Pancreas (tissue), 10 donors: Measurements from ENCODE around the gene PHGDH. TPM values are rescaled to one million over a fixed set of nuclear protein-coding genes. Genes with fewer than 3 reads are reported as not detected.
A peak's percentile ranks its signal among the peaks of the same experiment; 100 is the strongest.

ENCODE experiments used
- ATAC-seq, 4 donors: fragments of 200-7000 bp; cut with Tn5 transposase; one replicate each; pipeline versions ENCODE4 v1.8.0 to v1.9.1; 2020; ENCODE audit warnings: mild to moderate bottlenecking in 4 of 4, moderate library complexity in 4 of 4
- DNase-seq, 6 donors: peaks; one replicate each; pipeline ENCODE4 v3.0.0-alpha.2; 2020
- FAIRE-seq: peaks from 2 replicates; lab custom pipeline; 2012; peaks lifted over from hg19 to GRCh38; lab: Jason Lieb, UNC
- H3K27ac ChIP-seq, 4 donors: fragments of 200-600 bp; sonication (generic); 1 replicate in 3 of 4; 2 replicates in 1 of 4; pipeline versions ENCODE4 v1.5.0 to v1.8.0; 2020
- H3K27me3 ChIP-seq, 4 donors: fragments of 200-600 bp; one replicate each; pipeline ENCODE4 v1.8.0; 2021
- H3K36me3 ChIP-seq, 3 donors: fragments of 200-600 bp; sonication (generic) in 1 of 3; one replicate each; pipeline versions ENCODE4 v1.5.0 to v1.8.0; 2020 to 2021
- H3K4me1 ChIP-seq, 3 donors: fragments of 200-600 bp; one replicate each; pipeline ENCODE4 v1.8.0; 2021
- H3K4me3 ChIP-seq, 4 donors: fragments of 200-600 bp; sonication (generic) in 2 of 4; one replicate each; pipeline versions ENCODE4 v1.5.0 to v1.8.0; 2020 to 2021
- H3K9me3 ChIP-seq, 4 donors: fragments of 200-600 bp; one replicate each; pipeline ENCODE4 v1.8.0; 2021
- WGBS, 2 donors: extraction: QIAGEN DNeasy Blood & Tissue Kit; methylation state at CpG; one replicate each; pipeline ENCODE4 v1.1.7; 2013; 5-methylcytosine and 5-hydroxymethylcytosine counted together
- intact Hi-C, 3 donors: fragments of 100-400 bp; cut with DNase I; formaldehyde crosslinking; loops; one replicate each; pipeline versions ENCODE4 v1.11.1 to v1.14.2; 2022
- polyA plus RNA-seq, 2 donors: library from polyadenylated mRNA; stranded (reverse); fragments of 200-250 nt; gene quantifications; one replicate each; pipeline ENCODE4 v1.2.3, GENCODE V29; 2013
- total RNA-seq, 6 donors: library from RNA; stranded (reverse); fragmentation: NEBNext Ultra II Directional in 4 of 6; extraction: Animal tissue kit (Norgen Biotek cat#: 25700) in 4 of 6; gene quantifications; one replicate each; pipeline versions ENCODE4 v1.2.1 to v1.2.4, GENCODE V29; 2021 to 2023
- TF ChIP-seq, protein P1 (sequence below), 4 donors: fragments of 200-600 bp; sonication (generic) in 3 of 4; IDR thresholded peaks; one replicate each; pipeline versions ENCODE4 v1.5.0 to v1.8.0; 2021; ENCODE audit warnings: antibody characterized with exemption in 4 of 4
- donor health status: healthy with polysubstance abuse.
- donor health status: DM: no; HTN: no; CAD: no; lungs with moderate emphysema.
- donor health status: DM: no; HTN: no; CAD: no.
- donor health status: control.
- donor health status: control.
- donor health status: Bipolar disorder and iron deficiency.
- donor health status: DM: yes; HTN: yes; CAD: no.
- donor health status: DM: no; HTN: no; CAD: no.
- donor health status: DM: no; HTN: no; CAD: no.
- donor health status: DM: yes; HTN: yes; CAD: no.

The PHGDH gene
- total and polyA plus RNA-seq, 8 donors: 28.2 to 357 (median 70.4) TPM

DNA sequence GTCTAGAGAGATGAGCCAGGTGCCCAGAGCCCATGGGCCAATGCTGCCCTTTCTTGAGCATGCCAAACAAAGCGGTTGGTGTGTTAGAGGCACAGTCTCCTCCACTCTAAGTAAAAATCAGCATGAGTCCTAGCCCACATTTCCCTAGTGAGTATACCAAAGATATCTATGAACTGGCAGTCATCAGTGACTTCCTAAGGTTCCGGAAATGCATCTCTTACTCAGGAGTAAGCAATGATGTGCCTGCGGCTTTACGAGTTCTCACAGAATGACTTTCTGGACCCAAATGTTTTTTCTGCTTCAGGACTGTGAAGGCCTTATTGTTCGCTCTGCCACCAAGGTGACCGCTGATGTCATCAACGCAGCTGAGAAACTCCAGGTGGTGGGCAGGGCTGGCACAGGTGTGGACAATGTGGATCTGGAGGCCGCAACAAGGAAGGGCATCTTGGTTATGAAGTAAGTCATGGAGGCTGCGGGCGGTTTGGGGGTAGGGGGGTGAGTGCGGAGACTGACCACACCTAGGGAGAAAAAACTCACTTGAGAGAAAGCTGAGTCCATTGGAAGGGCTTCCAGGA is 9.2 kb downstream of the PHGDH start:
- Histone ChIP-seq H3K27me3 (no peaks in the 10 kb centered on the region), H3K27ac (peak overlapping the region in 3 of 4 donors; percentile 13 to 69 (median 19)), H3K4me1 (peaks cover 27 to 52% (median 44%) of the 10 kb centered on the region in 3 donors), H3K36me3 (peaks cover 0 to 17% (median 0%) of the 10 kb centered on the region in 3 donors), H3K9me3 (no peaks in the 10 kb centered on the region), H3K4me3 (no peak overlapping the region)
- TF ChIP-seq, protein P1, sequence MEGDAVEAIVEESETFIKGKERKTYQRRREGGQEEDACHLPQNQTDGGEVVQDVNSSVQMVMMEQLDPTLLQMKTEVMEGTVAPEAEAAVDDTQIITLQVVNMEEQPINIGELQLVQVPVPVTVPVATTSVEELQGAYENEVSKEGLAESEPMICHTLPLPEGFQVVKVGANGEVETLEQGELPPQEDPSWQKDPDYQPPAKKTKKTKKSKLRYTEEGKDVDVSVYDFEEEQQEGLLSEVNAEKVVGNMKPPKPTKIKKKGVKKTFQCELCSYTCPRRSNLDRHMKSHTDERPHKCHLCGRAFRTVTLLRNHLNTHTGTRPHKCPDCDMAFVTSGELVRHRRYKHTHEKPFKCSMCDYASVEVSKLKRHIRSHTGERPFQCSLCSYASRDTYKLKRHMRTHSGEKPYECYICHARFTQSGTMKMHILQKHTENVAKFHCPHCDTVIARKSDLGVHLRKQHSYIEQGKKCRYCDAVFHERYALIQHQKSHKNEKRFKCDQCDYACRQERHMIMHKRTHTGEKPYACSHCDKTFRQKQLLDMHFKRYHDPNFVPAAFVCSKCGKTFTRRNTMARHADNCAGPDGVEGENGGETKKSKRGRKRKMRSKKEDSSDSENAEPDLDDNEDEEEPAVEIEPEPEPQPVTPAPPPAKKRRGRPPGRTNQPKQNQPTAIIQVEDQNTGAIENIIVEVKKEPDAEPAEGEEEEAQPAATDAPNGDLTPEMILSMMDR (IDR thresholded peaks at IDR 0.05): no peak
- intact Hi-C loops: no loop called here
- ATAC-seq (peak; percentile 67 to 77 (median 70)), DNase-seq (peak in 5 of 6 donors; percentile 49 to 78 (median 69)), FAIRE-seq (no peak)
- 60 to 63% methylated on average over 11 of the region's 11 CpGs for WGBS, 2 donors

DNA sequence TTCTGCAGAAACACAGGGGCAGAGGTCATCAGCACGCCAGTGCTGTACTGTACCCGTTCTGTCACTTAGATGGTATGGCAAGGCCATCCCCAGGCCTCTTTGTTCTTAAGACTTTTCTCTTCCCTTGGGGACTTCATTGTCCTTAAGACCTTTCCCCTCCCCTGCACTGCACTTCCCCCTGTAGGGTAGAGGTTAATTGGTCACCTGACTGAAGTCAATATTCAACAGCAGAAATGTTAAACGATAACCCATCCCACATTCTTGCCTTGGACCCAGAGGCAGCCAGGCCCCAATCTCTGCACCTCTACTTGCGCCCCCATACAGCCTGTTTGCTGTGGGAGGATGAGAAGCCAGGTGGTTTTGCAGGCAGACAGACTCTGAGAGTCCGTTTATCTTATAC is 10.2 kb downstream of the PHGDH start:
- FAIRE-seq: no peak
- intact Hi-C loops: no loop called here

DNA sequence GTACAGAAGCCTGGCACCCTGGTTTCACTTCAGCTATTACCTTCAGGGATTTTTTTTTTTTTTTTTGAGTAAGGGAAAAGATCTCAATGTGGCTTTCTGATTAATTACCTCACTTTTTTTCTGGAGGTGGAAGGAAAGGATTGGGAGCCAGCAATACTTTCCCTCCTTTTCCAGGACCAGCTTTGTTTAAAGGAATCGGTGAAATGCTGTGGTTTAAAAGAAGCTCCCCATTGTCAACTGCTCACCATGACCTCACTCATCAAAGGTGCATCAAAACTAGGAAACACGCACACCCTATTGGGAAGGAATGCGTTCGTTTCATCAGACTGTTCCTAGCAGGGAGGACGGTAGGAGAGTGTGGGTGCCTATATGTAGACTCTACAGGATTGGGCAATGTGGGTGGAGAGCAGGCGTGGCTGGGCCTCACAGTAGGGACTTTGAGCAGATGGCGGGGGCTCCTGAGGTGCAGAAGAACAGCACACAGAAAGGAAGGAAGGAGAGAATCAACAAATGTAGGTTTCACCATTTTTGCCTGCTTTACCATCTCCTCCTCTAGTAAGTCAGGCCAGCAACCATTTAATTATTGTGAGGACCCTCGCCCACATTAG is 13.0 kb downstream of the PHGDH start:
- H3K27me3 ChIP-seq: no peaks in the 10 kb centered on the region
- H3K4me3 ChIP-seq: no peak overlapping the region
- WGBS, 2 donors: 91 to 93% methylated on average over 8 of the region's 8 CpGs
- ATAC-seq (no peak), DNase-seq (no peak), FAIRE-seq (no peak)
- no peaks in the 10 kb centered on the region for H3K9me3 ChIP-seq
- TF ChIP-seq, protein P1 (IDR thresholded peaks at IDR 0.05): no peak
- peaks cover 12 to 22% (median 17%) of the 10 kb centered on the region in 3 donors for H3K4me1 ChIP-seq
- H3K36me3 ChIP-seq: peaks cover 0 to 42% (median 10%) of the 10 kb centered on the region in 3 donors
- intact Hi-C loops: no loop called here
- H3K27ac ChIP-seq: no peak overlapping the region

More for the DNA sequence above, 10.2 kb downstream of the PHGDH start:
- peak overlapping the region; percentile 27 to 55 (median 44) for H3K27ac ChIP-seq
- TF ChIP-seq, protein P1 (IDR thresholded peaks at IDR 0.05): no peak
- H3K27me3 ChIP-seq: no peaks in the 10 kb centered on the region
- peaks cover 0 to 21% (median 4%) of the 10 kb centered on the region in 3 donors for H3K36me3 ChIP-seq
- H3K4me1 ChIP-seq: peaks cover 27 to 42% (median 40%) of the 10 kb centered on the region in 3 donors
- ATAC-seq (peak in 1 of 4 donors; percentile 25), DNase-seq (no peak)
- H3K4me3 ChIP-seq: no peak overlapping the region
- no peaks in the 10 kb centered on the region for H3K9me3 ChIP-seq
- 41 to 60% methylated on average over 5 of the region's 5 CpGs for WGBS, 2 donors

DNA sequence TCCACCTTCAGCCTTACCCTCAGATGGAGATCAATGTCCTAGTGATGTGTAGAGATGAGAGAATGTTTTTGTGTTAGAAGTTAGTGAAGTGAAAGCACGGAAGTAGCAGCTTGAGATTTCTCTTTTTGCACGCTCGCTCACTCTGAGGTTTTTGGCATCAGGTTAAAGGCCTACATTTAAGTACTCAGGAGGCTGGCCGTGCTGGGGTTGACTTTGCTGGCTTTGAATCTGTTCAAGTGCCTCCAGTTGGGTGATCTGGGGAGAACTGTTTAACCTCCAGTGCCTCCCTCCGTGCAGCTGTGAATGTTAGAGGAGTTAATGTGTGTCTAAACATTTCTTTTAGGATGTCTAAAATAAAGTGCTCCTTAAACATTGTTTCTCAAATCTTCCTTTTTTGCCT is 13.9 kb downstream of the PHGDH start:
- FAIRE-seq (no peak), DNase-seq (no peak), ATAC-seq (no peak)
- Histone ChIP-seq H3K9me3 (no peaks in the 10 kb centered on the region), H3K27me3 (no peaks in the 10 kb centered on the region), H3K4me3 (no peak overlapping the region), H3K27ac (no peak overlapping the region), H3K4me1 (peaks cover 7 to 17% (median 12%) of the 10 kb centered on the region in 3 donors), H3K36me3 (peaks cover 0 to 46% (median 18%) of the 10 kb centered on the region in 3 donors)
- intact Hi-C loops: no loop called here
- TF ChIP-seq, protein P1 (IDR thresholded peaks at IDR 0.05): no peak
- WGBS, 2 donors: 87 to 94% methylated on average over 5 of the region's 5 CpGs

DNA sequence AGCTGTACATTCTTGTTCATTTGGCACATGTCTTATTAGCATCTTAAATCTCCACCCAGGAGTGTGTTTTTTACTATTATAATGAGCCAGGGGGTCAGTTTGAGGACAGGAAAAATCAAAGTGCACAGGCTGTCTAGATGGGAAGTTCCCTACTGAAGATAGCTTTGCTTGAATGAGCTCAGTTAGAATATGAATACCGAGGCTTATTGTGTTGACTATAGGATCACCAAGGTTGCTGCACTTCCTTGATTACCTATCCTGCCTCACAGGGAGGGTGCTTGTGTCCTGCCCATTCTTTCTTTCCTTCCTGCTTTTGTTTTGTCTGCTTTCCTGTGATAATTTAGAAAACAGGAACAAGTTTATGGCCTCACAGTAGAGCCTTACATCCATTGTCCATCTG is 16.3 kb downstream of the PHGDH start:
- WGBS, 2 donors: 27 to 35% methylated on average over 1 of the region's 1 CpG
- ATAC-seq (peak in 2 of 4 donors; percentile 38 to 49), FAIRE-seq (no peak)

More for the DNA sequence above, 16.3 kb downstream of the PHGDH start:
- TF ChIP-seq, protein P1 (IDR thresholded peaks at IDR 0.05): no peak
- Histone ChIP-seq H3K4me1 (no peaks in the 10 kb centered on the region), H3K27ac (no peak overlapping the region), H3K27me3 (no peaks in the 10 kb centered on the region), H3K36me3 (peaks cover 0 to 46% (median 18%) of the 10 kb centered on the region in 3 donors), H3K4me3 (no peak overlapping the region), H3K9me3 (no peaks in the 10 kb centered on the region)
- no peak for DNase-seq
- intact Hi-C loops: no loop called here
